HepG2 (cell line): ENCODE data around the gene SKIDA1. TPM values are rescaled to one million over a fixed set of nuclear protein-coding genes. Genes with fewer than 3 reads are reported as not detected.

Experiments
- AKAP8 ChIP-seq: sonication (generic); formaldehyde crosslinking; IDR thresholded peaks from 2 replicates; pipeline ENCODE4 v1.5.1; 2020; ENCODE audit warnings: mild to moderate bottlenecking, missing genetic modification reagents
- DZIP1 ChIP-seq: sonication (generic); formaldehyde crosslinking; IDR thresholded peaks from 2 replicates; pipeline ENCODE4 v1.5.0; 2020; ENCODE audit warnings: mild to moderate bottlenecking, missing genetic modification reagents
- GATA4 ChIP-seq: sonication (generic); IDR thresholded peaks from 2 replicates; pipeline ENCODE4 v1.6.1; 2016; ENCODE audit warnings: antibody characterized with exemption, low read depth, borderline replicate concordance
- GPBP1L1 ChIP-seq: sonication (generic); formaldehyde crosslinking; IDR thresholded peaks from 2 replicates; pipeline ENCODE4 v1.5.0; 2020; ENCODE audit warnings: mild to moderate bottlenecking, missing genetic modification reagents
- HOXD1 ChIP-seq: sonication (generic); formaldehyde crosslinking; IDR thresholded peaks from 2 replicates; pipeline ENCODE4 v1.5.0; 2020; ENCODE audit warnings: missing genetic modification reagents
- MED13 ChIP-seq: sonication (generic); formaldehyde crosslinking; IDR thresholded peaks from 2 replicates; pipeline ENCODE4 v1.5.0; 2020; ENCODE audit warnings: missing genetic modification reagents
- NCOA2 ChIP-seq: sonication (generic); formaldehyde crosslinking; IDR thresholded peaks from 2 replicates; pipeline ENCODE4 v1.8.0; 2022; ENCODE audit warnings: inconsistent platforms
- RAD51 ChIP-seq: fragments of 450-650 bp; IDR thresholded peaks from 2 replicates; pipeline ENCODE4 v1.6.1; 2016; ENCODE audit warnings: borderline replicate concordance
- SALL2 ChIP-seq: sonication (generic); formaldehyde crosslinking; IDR thresholded peaks from 2 replicates; pipeline ENCODE4 v1.8.1; 2023; ENCODE audit warnings: mild to moderate bottlenecking, missing genetic modification reagents, inconsistent platforms
- SOX13 ChIP-seq, 3 experiments: fragments of 450-650 bp in 1 of 3; sonication (generic) in 1 of 3; formaldehyde crosslinking in 1 of 3; IDR thresholded peaks in 2 of 3; conservative IDR thresholded peaks in 1 of 3; 2 replicates each; pipeline versions ENCODE4 v1.5.0 to v1.6.1; 2016 to 2020; ENCODE audit warnings: antibody characterized with exemption in 1 of 3, mild to moderate bottlenecking in 1 of 3, missing compliant biosample characterization in 1 of 3, missing genetic modification reagents in 1 of 3, moderate library complexity in 1 of 3
- STAG1 ChIP-seq: sonication (generic); formaldehyde crosslinking; IDR thresholded peaks from 2 replicates; pipeline ENCODE4 v1.4.0; 2020; ENCODE audit warnings: missing genetic modification reagents
- ZBTB25 ChIP-seq: IDR thresholded peaks from 2 replicates; pipeline ENCODE4 v1.6.1; 2018; ENCODE audit warnings: missing genetic modification reagents
- ZNF580 ChIP-seq: IDR thresholded peaks from 2 replicates; pipeline ENCODE4 v1.6.1; 2016; ENCODE audit warnings: low read depth, borderline replicate concordance
- ZNF761 ChIP-seq: sonication (generic); formaldehyde crosslinking; conservative IDR thresholded peaks from 2 replicates; pipeline ENCODE4 v1.4.0; 2020; ENCODE audit warnings: mild to moderate bottlenecking, missing genetic modification reagents
- polyA plus RNA-seq, 8 experiments: library from polyadenylated mRNA; depleted of rRNA in 3 of 8; stranded (reverse) in 7 of 8; unstranded in 1 of 8; fragments of >200 nt; fragmentation: Illumina TruSeq in 4 of 8; extraction: Trizol in 4 of 8; gene quantifications; 2 replicates each; pipeline versions ENCODE4 v1.2.1 to v1.2.3, GENCODE V29; 2011 to 2016; ENCODE audit warnings: low read depth in 4 of 8, missing spikeins in 1 of 8, mixed read lengths in 1 of 8; ENCODE audit not compliant: insufficient read depth in 1 of 8
- total RNA-seq, 5 experiments: library from RNA; depleted of rRNA; stranded (reverse); fragments of >200 nt; fragmentation: Illumina TruSeq; extraction: Trizol; gene quantifications; 2 replicates each; pipeline ENCODE4 v1.2.3, GENCODE V29; 2016; ENCODE audit warnings: low read depth in 1 of 5
- TF ChIP-seq, protein P1 (sequence below): sonication (generic); formaldehyde crosslinking; IDR thresholded peaks from 2 replicates; pipeline ENCODE4 v1.4.0; 2020; ENCODE audit warnings: missing genetic modification reagents, borderline replicate concordance
- TF ChIP-seq, protein P2 (sequence below): sonication (generic); formaldehyde crosslinking; IDR thresholded peaks from 2 replicates; pipeline ENCODE4 v1.5.0; 2020; ENCODE audit warnings: mild to moderate bottlenecking, missing genetic modification reagents, moderate library complexity
- TF ChIP-seq, protein P3 (sequence below): sonication (generic); formaldehyde crosslinking; IDR thresholded peaks from 2 replicates; pipeline ENCODE4 v1.8.0; 2022; ENCODE audit warnings: missing genetic modification reagents, mild to moderate bottlenecking, borderline replicate concordance

The SKIDA1 gene
- total and polyA plus RNA-seq, 2 of the 13 experiments (the other 11 are each of a cell fraction or from before 2014, with no cell fraction given): 0.73 to 1.5 TPM

DNA sequence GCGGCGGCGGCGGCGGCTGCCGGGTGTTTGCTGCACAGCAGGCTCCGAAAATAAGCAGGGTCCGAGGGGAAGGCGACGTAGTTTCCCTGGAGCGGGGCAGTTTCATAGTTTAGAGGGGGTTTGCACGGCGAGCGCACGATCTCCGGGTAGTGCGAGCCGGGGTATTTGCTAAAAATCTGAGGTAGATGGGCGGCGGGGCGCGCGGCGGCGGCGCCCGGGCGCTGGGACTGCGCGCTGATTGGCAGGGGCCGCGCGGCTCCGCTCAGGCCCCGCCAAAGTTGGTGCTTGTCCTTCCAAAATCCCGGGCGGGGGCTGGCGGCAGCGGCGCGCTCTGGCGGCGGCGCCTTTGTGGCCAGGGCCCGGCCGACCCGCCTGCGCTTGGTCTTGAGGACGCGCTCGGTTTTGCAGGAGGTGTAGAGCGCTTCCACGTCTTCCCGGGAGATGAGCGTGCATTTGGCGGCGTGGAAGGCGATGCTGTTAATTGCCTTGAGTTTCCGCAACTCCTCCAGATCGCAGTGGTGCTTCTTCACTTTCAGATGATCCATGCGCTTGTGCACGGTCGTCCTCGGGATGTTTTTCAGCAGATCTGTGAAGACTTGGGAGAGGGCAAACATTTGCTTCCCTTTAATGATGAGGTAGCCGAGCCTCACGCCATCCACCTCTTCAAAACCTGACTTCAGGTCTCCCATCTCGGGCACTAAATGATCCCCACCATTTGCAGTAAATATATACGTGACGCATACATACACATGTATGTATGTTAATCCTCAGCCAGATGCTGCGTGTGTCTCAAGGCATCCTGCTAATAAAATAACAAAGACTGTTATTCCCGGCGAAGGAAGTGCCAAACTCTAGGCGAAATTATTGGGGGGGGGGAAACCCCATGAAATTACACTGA is 8.1 kb downstream of the SKIDA1 start (continued):
- TF ChIP-seq ZBTB25 (CRISPR knock-in tag): peak; percentile 22; the same call in 1 of the 2 replicates
- 0 out of 2 replicates have a peak, but pooled peaks have one; percentile 38 for TF ChIP-seq ZNF761 (CRISPR knock-in tag)
- no peak for TF ChIP-seq GATA4
- 0 out of 2 replicates have a peak, but pooled peaks have one; percentile 41 for TF ChIP-seq MED13 (CRISPR knock-in tag)
- no peak for TF ChIP-seq DZIP1 (CRISPR knock-in tag)
- TF ChIP-seq RAD51: no peak
- TF ChIP-seq, protein P1, sequence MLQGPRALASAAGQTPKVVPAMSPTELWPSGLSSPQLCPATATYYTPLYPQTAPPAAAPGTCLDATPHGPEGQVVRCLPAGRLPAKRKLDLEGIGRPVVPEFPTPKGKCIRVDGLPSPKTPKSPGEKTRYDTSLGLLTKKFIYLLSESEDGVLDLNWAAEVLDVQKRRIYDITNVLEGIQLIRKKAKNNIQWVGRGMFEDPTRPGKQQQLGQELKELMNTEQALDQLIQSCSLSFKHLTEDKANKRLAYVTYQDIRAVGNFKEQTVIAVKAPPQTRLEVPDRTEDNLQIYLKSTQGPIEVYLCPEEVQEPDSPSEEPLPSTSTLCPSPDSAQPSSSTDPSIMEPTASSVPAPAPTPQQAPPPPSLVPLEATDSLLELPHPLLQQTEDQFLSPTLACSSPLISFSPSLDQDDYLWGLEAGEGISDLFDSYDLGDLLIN (CRISPR knock-in tag): peak; percentile 74; the same call in 1 of the 2 replicates
- no peak for TF ChIP-seq AKAP8 (CRISPR knock-in tag)
- TF ChIP-seq, protein P2, sequence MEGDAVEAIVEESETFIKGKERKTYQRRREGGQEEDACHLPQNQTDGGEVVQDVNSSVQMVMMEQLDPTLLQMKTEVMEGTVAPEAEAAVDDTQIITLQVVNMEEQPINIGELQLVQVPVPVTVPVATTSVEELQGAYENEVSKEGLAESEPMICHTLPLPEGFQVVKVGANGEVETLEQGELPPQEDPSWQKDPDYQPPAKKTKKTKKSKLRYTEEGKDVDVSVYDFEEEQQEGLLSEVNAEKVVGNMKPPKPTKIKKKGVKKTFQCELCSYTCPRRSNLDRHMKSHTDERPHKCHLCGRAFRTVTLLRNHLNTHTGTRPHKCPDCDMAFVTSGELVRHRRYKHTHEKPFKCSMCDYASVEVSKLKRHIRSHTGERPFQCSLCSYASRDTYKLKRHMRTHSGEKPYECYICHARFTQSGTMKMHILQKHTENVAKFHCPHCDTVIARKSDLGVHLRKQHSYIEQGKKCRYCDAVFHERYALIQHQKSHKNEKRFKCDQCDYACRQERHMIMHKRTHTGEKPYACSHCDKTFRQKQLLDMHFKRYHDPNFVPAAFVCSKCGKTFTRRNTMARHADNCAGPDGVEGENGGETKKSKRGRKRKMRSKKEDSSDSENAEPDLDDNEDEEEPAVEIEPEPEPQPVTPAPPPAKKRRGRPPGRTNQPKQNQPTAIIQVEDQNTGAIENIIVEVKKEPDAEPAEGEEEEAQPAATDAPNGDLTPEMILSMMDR (CRISPR knock-in tag): peak; percentile 27; the same call in 1 of the 2 replicates
- TF ChIP-seq ZNF580 (CRISPR knock-in tag): no peak
- TF ChIP-seq NCOA2 (CRISPR knock-in tag): no peak
- 0 out of 2 replicates have a peak, but pooled peaks have one; percentile 33 for TF ChIP-seq SALL2
- no peak for TF ChIP-seq GPBP1L1 (CRISPR knock-in tag)
- TF ChIP-seq, protein P3, sequence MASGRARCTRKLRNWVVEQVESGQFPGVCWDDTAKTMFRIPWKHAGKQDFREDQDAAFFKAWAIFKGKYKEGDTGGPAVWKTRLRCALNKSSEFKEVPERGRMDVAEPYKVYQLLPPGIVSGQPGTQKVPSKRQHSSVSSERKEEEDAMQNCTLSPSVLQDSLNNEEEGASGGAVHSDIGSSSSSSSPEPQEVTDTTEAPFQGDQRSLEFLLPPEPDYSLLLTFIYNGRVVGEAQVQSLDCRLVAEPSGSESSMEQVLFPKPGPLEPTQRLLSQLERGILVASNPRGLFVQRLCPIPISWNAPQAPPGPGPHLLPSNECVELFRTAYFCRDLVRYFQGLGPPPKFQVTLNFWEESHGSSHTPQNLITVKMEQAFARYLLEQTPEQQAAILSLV (CRISPR knock-in tag): no peak
- no peak for TF ChIP-seq SOX13 (IDR thresholded peaks at IDR 0.05)
- peak in 1 of 2 experiments; percentile 11; a peak in 1 of 4 replicates for TF ChIP-seq SOX13 (CRISPR knock-in tag; conservative IDR thresholded peaks at IDR 0.05 in 1 of 2, IDR thresholded peaks at IDR 0.05 in 1 of 2)
- TF ChIP-seq STAG1 (CRISPR knock-in tag): peak; percentile 31
- TF ChIP-seq HOXD1 (CRISPR knock-in tag): no peak
